ENCODE measurements around the gene HMG20A.

Gene HMG20A

GRCh38 chr15:77521206-77521605, 100.5 kb downstream of the HMG20A start:
- DNase-seq: no peak

DNA sequence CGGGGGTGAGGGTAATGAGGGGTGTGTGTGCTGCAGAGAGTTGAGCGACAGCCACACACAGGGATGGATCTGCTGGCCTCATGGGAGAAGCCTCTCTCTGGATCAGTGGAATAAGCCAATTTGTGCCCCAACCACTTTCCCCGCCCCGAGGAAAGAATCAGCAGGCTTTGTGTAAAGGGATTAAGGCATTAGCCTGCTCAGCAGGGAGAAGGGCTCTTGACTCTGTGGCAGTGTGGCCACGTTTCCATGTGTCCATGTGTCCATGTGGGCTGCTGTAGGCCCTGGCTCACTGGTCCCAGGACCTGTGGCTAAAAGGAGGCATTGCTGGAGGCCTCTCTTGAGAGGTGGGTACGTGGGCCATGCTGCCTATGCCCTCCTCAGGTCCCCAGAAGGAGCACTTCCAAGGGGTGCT, 104.7 kb downstream of the HMG20A start:
- DNase-seq: no peak

GRCh38 chr15:77525907-77526594, 105.4 kb downstream of the HMG20A start:
- no peak for DNase-seq

DNA sequence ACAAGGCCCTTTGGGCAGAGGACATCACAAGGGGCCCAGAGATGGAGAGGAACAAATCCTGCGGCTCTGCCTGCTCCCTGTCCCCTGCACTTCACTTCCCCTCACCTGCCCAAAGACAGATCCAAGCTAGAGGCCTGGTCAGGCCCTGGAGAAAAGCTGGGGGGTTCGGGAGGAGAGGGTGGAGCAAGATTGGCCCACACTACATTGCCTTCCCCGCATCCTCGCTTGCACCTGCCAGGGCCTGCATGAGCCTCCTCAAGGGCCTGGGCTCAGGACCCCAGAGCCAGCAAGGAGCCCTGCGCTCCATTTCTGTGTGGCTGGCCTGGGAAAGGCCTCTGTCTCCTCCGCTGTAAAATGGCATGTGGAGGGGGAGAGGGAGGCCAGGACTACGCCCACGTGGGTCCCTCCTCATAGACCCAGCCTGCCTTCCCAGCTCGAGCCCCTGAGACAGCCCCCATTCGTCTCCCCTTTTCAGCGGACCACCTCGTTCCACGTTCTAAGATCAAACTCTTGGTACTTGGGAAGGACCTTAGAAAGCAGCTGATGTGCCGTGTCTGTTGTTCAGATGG, 106.0 kb downstream of the HMG20A start:
- no peak for DNase-seq

GRCh38 chr15:77527164-77527778, 106.6 kb downstream of the HMG20A start:
- DNase-seq: no peak

DNA sequence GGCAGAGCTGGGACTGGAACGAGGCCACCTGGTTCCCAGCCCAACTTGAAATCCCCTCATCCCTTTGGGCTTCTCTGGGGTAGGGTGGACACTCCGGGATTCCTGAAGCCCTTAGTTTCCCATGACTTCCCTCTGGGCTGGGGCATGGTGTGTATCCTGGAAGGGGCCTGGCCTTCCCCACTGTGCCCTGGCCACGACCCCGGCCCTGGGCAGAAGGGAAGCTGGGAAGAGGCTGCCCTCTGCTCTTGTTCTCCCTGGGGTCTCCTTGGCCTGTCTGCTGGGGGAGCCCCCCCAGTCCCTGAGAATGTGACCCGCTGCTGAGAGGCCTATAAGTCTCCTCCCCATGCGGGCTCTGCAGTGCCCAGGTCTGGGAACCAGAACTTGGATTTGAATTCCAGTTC, 107.1 kb downstream of the HMG20A start:
- no peak for DNase-seq

DNA sequence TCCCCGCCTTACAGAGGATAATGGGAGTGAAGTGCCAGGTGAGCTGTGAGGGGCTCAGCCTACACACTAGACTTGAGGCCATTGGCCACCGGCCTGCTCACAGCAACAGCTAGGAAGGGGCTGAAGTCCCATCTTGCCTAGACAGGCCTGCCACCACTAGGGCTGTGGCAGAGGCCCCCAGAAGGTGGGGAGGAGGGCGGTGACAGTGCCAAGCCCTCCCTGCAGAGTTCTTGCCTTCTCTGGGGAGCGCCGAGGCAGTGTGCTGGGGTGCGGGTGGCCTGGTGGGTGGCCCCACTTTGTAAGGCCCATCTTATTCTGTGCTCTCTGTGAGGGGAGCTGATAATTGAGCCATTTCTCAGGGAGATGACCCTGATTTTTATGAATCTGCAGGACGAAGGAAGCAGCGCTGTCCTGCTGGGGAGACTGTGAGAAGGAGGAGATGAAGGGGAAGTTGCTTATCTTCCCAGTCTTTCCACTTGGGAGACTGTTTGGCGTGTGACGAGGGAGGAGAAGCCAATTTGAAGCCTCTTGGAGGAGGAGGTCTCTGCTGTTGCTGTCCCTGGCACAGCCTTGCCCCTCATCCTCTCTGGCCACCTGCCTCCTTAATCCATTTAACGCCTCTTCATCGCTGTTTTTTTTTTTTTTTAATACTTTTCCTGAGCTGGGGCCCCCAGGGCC, 107.7 kb downstream of the HMG20A start:
- no peak for DNase-seq

DNA sequence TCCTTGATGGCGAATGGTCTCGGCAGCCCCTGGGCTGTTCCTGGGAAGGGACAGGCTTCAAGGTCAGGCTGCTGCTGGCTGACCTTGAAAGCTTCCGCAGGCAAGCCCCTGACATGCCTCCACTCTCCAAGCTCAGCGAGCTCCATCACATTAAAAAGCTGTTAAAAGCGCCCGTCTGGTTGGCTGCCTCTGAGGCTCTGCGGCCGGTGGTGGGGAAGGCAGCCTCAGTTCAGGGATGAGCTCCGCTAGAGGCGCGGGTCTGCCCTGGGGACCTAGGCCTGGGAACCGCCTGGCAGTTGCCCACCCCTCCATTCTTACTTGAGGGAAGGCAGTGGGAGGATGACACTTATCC, 108.3 kb downstream of the HMG20A start:
- no peak for DNase-seq

- DNase-seq: no peak
Observed at GRCh38 chr15:77529394-77530159, 108.9 kb downstream of the HMG20A start.

- DNase-seq: no peak
Observed at GRCh38 chr15:77530576-77530975, 109.9 kb downstream of the HMG20A start.

DNA sequence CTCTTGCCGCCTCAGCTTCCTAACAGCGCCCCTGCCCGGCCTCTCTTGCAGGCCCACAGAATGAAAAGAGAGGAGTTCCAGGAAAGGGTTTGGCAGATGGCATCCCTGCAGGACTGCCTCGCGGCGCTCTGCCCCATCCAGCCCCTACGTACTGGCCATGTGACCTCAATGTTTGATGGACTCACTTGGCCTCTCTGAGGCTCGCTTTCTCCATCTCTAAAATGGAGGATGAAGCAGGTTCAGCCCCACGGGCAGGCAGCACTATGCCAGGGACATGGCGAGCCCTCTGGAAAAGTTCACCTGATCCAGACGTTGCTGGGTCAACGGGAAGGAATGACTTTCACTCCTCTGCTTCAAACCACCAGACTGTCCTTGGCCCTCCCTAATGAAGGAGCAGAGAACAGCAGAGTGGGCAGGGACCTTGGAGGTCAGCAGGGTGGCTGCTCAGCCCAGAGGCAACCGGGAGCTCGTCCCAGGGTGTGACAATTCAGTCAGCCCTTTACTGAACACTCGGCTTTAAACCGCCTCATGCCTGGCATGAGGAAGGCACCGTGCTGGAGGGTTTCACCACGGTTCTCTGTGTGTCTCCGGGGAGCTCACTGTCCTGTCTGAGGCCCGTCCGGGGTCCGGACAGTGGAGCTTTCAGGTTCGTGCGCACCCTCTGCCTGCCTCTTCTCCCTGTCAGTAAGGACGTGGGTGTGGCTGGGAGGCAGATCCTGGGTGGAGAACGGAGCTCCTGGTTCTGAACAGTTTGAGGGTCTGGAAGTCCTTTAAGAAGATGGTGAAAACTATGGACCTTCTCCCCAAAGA, 110.7 kb downstream of the HMG20A start:
- no peak for DNase-seq

GRCh38 chr15:77532067-77532710, 111.5 kb downstream of the HMG20A start:
- DNase-seq: no peak

GRCh38 chr15:77532846-77533245, 112.2 kb downstream of the HMG20A start:
- DNase-seq: no peak

DNA sequence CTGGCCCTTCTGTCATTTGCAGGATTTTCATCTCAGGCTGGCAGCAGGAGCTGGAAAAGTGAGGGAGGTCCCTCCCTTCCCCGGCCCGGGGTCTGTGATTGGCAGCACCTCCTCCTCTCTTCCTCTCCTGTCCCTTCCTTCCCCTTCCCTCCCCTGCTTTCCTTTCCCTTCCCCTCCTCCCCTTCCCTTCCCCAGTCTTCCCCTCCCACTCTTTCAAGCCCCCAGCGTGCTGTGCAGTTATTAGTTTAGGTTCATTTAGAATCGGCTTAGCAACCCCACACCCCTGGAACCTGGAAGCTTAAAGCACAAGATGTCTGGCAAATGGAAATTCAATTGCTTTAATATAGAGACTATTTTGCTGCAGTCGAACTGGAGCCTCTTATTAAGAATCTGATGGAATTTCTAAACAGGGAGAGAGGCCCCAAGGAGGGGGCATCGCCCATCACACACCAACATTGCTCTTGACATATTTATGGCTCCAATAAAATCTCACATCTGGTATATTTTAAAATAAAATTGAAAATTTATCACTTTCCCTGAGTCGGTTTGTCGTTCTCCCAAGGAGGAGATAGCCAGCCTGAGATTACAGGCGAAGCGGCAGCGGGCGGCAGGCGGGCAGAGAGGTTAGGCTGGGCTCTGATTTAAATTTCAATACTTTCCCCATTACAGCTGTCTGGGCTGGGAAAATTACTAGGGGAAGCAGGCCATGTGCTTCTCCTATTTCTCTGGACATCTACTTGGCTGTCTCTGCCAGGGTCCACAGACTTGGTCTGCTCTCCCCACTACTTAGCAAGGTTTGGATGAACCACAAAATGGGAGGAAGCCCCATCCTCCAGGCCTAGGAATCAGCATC, 113.1 kb downstream of the HMG20A start:
- no peak for DNase-seq
